Karpas-422 (cell line): ENCODE measurements around the gene SLC24A1. TPM values are rescaled to one million over a fixed set of nuclear protein-coding genes. Genes with fewer than 3 reads are reported as not detected.

ENCODE experiments used
- DNase-seq: peaks from one replicate; pipeline ENCODE4 v3.0.0-alpha.2; 2015
- H2AFZ ChIP-seq: fragments of 200-600 bp; sonication (generic); 2 replicates; pipeline ENCODE4 v1.6.1; 2014; ENCODE audit warnings: antibody characterized with exemption, low read length, mixed read lengths
- H3K27ac ChIP-seq: fragments of 200-600 bp; sonication (generic); 2 replicates; pipeline ENCODE4 v1.5.1; 2014; ENCODE audit warnings: mild to moderate bottlenecking, low read length, moderate library complexity
- H3K27me3 ChIP-seq: fragments of 200-600 bp; sonication (generic); 2 replicates; pipeline ENCODE4 v1.6.1; 2014; ENCODE audit warnings: low read length, mixed read lengths
- H3K36me3 ChIP-seq: fragments of 200-600 bp; sonication (generic); 2 replicates; pipeline ENCODE4 v1.6.1; 2014; ENCODE audit warnings: low read length, mixed read lengths; ENCODE audit not compliant: insufficient read depth
- H3K4me1 ChIP-seq: fragments of 200-600 bp; sonication (generic); 2 replicates; pipeline ENCODE4 v1.6.1; 2014; ENCODE audit warnings: mild to moderate bottlenecking, low read length, mixed read lengths
- H3K4me2 ChIP-seq: fragments of 200-600 bp; sonication (generic); 2 replicates; pipeline ENCODE4 v1.6.1; 2014; ENCODE audit warnings: low read length, low read depth, mild to moderate bottlenecking; ENCODE audit not compliant: poor library complexity, severe bottlenecking
- H3K4me3 ChIP-seq: fragments of 200-600 bp; sonication (generic); 2 replicates; pipeline ENCODE4 v1.5.1; 2014; ENCODE audit warnings: mild to moderate bottlenecking, antibody characterized with exemption, low read length, mixed read lengths
- H3K79me2 ChIP-seq: fragments of 200-600 bp; sonication (generic); 2 replicates; pipeline ENCODE4 v1.6.1; 2014; ENCODE audit warnings: mild to moderate bottlenecking, low read length, mixed read lengths
- H3K9ac ChIP-seq: fragments of 200-600 bp; sonication (generic); 2 replicates; pipeline ENCODE4 v1.6.0; 2014; ENCODE audit warnings: low read length
- H3K9me2 ChIP-seq: fragments of 200-600 bp; sonication (generic), shearing (Covaris generic); replicated peaks from 2 replicates; pipeline ENCODE4 v1.6.0; 2014; ENCODE audit warnings: mild to moderate bottlenecking, low read length, moderate library complexity; ENCODE audit not compliant: insufficient read depth
- H3K9me3 ChIP-seq: fragments of 300-700, 200-600 bp; sonication (generic); 2 replicates; pipeline ENCODE4 v1.6.1; 2014; ENCODE audit warnings: low read length, mixed read lengths
- H4K20me1 ChIP-seq: fragments of 200-600 bp; sonication (generic); 2 replicates; pipeline ENCODE4 v1.6.1; 2014; ENCODE audit warnings: mild to moderate bottlenecking, antibody characterized with exemption, low read length, low read depth; ENCODE audit not compliant: insufficient read depth
- small RNA-seq: library from RNA; depleted of rRNA; stranded (forward); fragments of <200 nt; gene quantifications from one replicate; pipeline ENCODE3, GENCODE V24; 2014
- total RNA-seq: library from RNA; depleted of rRNA; stranded (reverse); fragments of >200 nt; shearing (Covaris generic); gene quantifications from 2 replicates; pipeline ENCODE4 v1.2.3, GENCODE V29; 2014; ENCODE audit warnings: low replicate concordance; rRNA removed

Gene SLC24A1
- total RNA-seq, 1 experiment from 2014 or later, result 10.9 TPM

DNA sequence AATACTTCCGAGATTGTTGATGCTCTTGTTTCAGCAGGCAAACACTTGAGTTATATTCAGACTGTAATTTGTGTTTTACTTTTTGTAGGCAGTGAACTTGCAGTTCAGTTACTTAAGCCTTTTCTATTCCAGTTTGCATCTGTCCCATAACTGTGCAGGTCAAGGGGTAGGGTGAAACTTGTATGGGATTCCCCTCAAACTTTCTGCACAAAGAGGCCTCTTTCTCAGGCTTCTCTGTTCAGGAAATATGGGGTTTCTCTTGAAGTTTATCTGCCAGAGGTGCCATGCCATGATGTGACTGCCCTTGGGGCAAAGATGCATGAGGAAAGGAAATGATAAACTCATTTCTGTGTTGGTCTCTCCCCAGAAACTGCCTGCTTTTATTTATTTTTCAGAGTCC lies 66.7 kb downstream of the SLC24A1 start:
- no peak for DNase-seq
- Histone ChIP-seq H3K9me3 (no peaks in the 10 kb centered on the region), H3K27me3 (no peaks in the 10 kb centered on the region), H2AFZ (no peak overlapping the region), H3K9me2 (no peaks in the 10 kb centered on the region), H3K27ac (no peak overlapping the region), H4K20me1 (no peaks in the 10 kb centered on the region), H3K79me2 (no peaks in the 10 kb centered on the region), H3K36me3 (peaks cover 64% of the 10 kb centered on the region), H3K4me2 (no peak overlapping the region), H3K4me1 (no peaks in the 10 kb centered on the region), H3K9ac (no peak overlapping the region), H3K4me3 (no peak overlapping the region)

DNA sequence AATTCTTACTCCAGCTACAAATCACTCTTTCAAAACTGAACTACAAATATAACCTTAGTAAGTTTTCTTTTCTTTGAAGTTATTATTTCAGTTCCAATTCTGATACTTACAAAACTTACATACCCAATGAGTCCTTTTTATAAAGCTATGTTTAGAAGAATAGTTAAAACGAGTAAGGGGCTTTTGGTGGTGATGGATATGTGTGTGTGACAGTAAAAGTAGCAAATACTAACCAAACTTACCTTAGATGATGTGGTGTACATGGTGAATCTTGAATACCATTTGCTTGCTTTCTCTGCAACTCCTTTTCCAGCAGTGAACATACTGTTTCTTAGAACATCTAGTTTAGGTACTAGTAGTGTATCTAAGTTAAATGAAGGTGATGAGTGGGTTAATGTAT lies 68.4 kb downstream of the SLC24A1 start:
- Histone ChIP-seq H3K4me3 (no peak overlapping the region), H3K4me1 (no peaks in the 10 kb centered on the region), H3K27ac (no peak overlapping the region), H4K20me1 (no peaks in the 10 kb centered on the region), H3K36me3 (peaks cover 73% of the 10 kb centered on the region), H3K4me2 (no peak overlapping the region), H3K79me2 (no peaks in the 10 kb centered on the region), H3K9me2 (no peaks in the 10 kb centered on the region), H3K9ac (no peak overlapping the region), H2AFZ (no peak overlapping the region), H3K9me3 (no peaks in the 10 kb centered on the region), H3K27me3 (no peaks in the 10 kb centered on the region)
- DNase-seq, result no peak

DNA sequence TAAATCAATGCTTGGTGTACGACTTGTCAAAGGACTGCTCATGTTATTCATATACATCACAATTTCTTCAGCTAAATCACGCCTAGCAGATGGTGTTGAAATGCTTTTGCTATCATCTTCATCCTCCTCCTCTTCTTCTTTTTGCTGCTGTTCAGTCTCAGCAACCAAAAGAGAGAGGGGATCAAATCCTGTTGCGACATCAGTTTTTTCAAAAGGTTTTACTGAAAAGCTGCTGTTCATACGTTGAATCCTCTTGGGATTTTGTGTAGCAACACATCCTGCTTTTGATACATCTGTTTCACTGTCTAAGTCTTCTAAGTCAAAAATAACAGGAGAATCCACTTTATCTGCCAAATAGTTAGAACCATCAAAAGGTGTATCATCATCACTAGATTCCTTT lies 69.0 kb downstream of the SLC24A1 start:
- no peak overlapping the region for H3K9ac ChIP-seq
- H3K9me2 ChIP-seq, result no peaks in the 10 kb centered on the region
- H4K20me1 ChIP-seq, result no peaks in the 10 kb centered on the region
- H2AFZ ChIP-seq, result no peak overlapping the region
- DNase-seq, result no peak
- H3K36me3 ChIP-seq, result peaks cover 74% of the 10 kb centered on the region
- no peaks in the 10 kb centered on the region for H3K27me3 ChIP-seq
- no peaks in the 10 kb centered on the region for H3K4me1 ChIP-seq
- no peak overlapping the region for H3K4me3 ChIP-seq
- H3K27ac ChIP-seq, result no peak overlapping the region
- no peak overlapping the region for H3K4me2 ChIP-seq
- H3K9me3 ChIP-seq, result no peaks in the 10 kb centered on the region
- no peaks in the 10 kb centered on the region for H3K79me2 ChIP-seq

- H4K20me1 ChIP-seq, result no peaks in the 10 kb centered on the region
- H3K4me1 ChIP-seq, result no peaks in the 10 kb centered on the region
- peaks cover 46% of the 10 kb centered on the region for H3K36me3 ChIP-seq
- no peak overlapping the region for H3K4me2 ChIP-seq
- H3K4me3 ChIP-seq, result no peak overlapping the region
- no peaks in the 10 kb centered on the region for H3K9me3 ChIP-seq
- no peak for DNase-seq
- no peak overlapping the region for H3K9ac ChIP-seq
- no peak overlapping the region for H2AFZ ChIP-seq
- no peaks in the 10 kb centered on the region for H3K79me2 ChIP-seq
- H3K27ac ChIP-seq, result no peak overlapping the region
- H3K9me2 ChIP-seq, result no peaks in the 10 kb centered on the region
- no peaks in the 10 kb centered on the region for H3K27me3 ChIP-seq
Measured at GRCh38 chr15:65695081-65695480, 73.3 kb downstream of the SLC24A1 start.

Small RNAs within 50 kb of the gene (small RNA-seq; reads per million reads assigned to genes)
- gene SNORD13E, result not detected

Other genes starting within 250 kb of the SLC24A1 start
- gene IGDCC3, start 243.9 kb upstream of the SLC24A1 start, total RNA-seq, result not detected in 2 replicates
- 0.18 TPM in 1 of 2 replicates, not detected in the other for gene IGDCC4, start 199.0 kb upstream of the SLC24A1 start, total RNA-seq
- gene DPP8, start 104.2 kb upstream of the SLC24A1 start, total RNA-seq, result 27.2 and 42.0 TPM in 2 replicates
- gene HACD3, start 91.5 kb upstream of the SLC24A1 start, total RNA-seq, result 61.8 and 87.2 TPM in 2 replicates
- 40.1 and 62.9 TPM in 2 replicates for gene INTS14, start 10.8 kb upstream of the SLC24A1 start, total RNA-seq
- 34.5 and 62.4 TPM in 2 replicates for gene DENND4A, start 170.4 kb downstream of the SLC24A1 start, total RNA-seq
- gene RAB11A, start 247.6 kb downstream of the SLC24A1 start, total RNA-seq, result 187 and 230 TPM in 2 replicates